KMS-11 (cell line): Measurements from ENCODE around the gene B3GLCT.

Source experiments
- H2AFZ ChIP-seq: fragments of 200-600 bp; sonication (generic); 2 replicates; pipeline ENCODE4 v1.6.1; 2016; ENCODE audit warnings: antibody characterized with exemption, mixed run types, low read depth
- H3K27ac ChIP-seq: fragments of 200-600 bp; sonication (generic); 2 replicates; pipeline ENCODE4 v1.6.1; 2016; ENCODE audit warnings: mild to moderate bottlenecking, mixed run types
- H3K27me3 ChIP-seq: fragments of 200-600 bp; sonication (generic); 2 replicates; pipeline ENCODE4 v1.6.1; 2017; ENCODE audit warnings: mild to moderate bottlenecking, low read depth, mixed run types, moderate library complexity; ENCODE audit not compliant: insufficient read depth
- H3K36me3 ChIP-seq: fragments of 200-600 bp; sonication (generic); 2 replicates; pipeline ENCODE4 v1.6.1; 2017; ENCODE audit warnings: mild to moderate bottlenecking, mixed run types; ENCODE audit not compliant: insufficient read depth
- H3K4me1 ChIP-seq: fragments of 200-600 bp; sonication (generic); 2 replicates; pipeline ENCODE4 v1.6.1; 2016; ENCODE audit warnings: mild to moderate bottlenecking, low read depth, mixed run types; ENCODE audit not compliant: poor library complexity, severe bottlenecking
- H3K4me2 ChIP-seq: fragments of 200-600 bp; sonication (generic); 2 replicates; pipeline ENCODE4 v1.7.0; 2016; ENCODE audit warnings: mild to moderate bottlenecking, mixed run types
- H3K4me3 ChIP-seq: fragments of 200-600 bp; sonication (generic); IDR thresholded peaks from 2 replicates; pipeline ENCODE4 v1.6.1; 2017; ENCODE audit warnings: low read depth, low read length, mixed read lengths; ENCODE audit not compliant: insufficient read depth
- H3K79me2 ChIP-seq: fragments of 200-600 bp; sonication (generic); 2 replicates; pipeline ENCODE4 v1.6.1; 2016; ENCODE audit warnings: low read depth, mixed run types; ENCODE audit not compliant: insufficient read depth
- H3K9ac ChIP-seq: fragments of 200-600 bp; sonication (generic); 2 replicates; pipeline ENCODE4 v1.6.1; 2016; ENCODE audit warnings: mild to moderate bottlenecking, mixed run types
- H4K20me1 ChIP-seq: fragments of 200-600 bp; sonication (generic); 2 replicates; pipeline ENCODE4 v1.6.1; 2016; ENCODE audit warnings: mild to moderate bottlenecking, mixed run types; ENCODE audit not compliant: insufficient read depth
- CTCF ChIP-seq: fragments of 200-600 bp; sonication (generic); conservative IDR thresholded peaks from 2 replicates; pipeline ENCODE4 v1.6.1; 2017; ENCODE audit warnings: low read depth, mild to moderate bottlenecking, antibody characterized with exemption, low read length, moderate library complexity, mixed read lengths

B3GLCT gene

GRCh38 chr13:31162151-31163008 lies 37.4 kb upstream of the B3GLCT start:
- Histone ChIP-seq H3K9ac (peak overlapping the region; percentile 84), H3K27me3 (no peaks in the 10 kb centered on the region), H3K79me2 (peaks cover 40% of the 10 kb centered on the region), H2AFZ (peak overlapping the region; percentile 85), H4K20me1 (0 out of 2 replicates have a peak, but pooled peaks cover 19% of the 10 kb centered on the region), H3K4me3 (no peak overlapping the region), H3K4me1 (peaks cover 18% of the 10 kb centered on the region), H3K27ac (peak overlapping the region; percentile 92), H3K36me3 (peaks cover 2% of the 10 kb centered on the region; the same call in 1 of the 2 replicates), H3K4me2 (peak overlapping the region; percentile 77)
- TF ChIP-seq CTCF, result no peak

- Histone ChIP-seq H3K36me3 (no peaks in the 10 kb centered on the region), H3K4me3 (no peak overlapping the region), H3K4me2 (no peak overlapping the region), H4K20me1 (no peaks in the 10 kb centered on the region), H3K27me3 (no peaks in the 10 kb centered on the region), H2AFZ (no peak overlapping the region), H3K27ac (no peak overlapping the region), H3K79me2 (no peaks in the 10 kb centered on the region), H3K9ac (no peak overlapping the region), H3K4me1 (peaks cover 21% of the 10 kb centered on the region)
- no peak for TF ChIP-seq CTCF
Observed at GRCh38 chr13:31166591-31166990, 33.2 kb upstream of the B3GLCT start.

- Histone ChIP-seq H3K27me3 (no peaks in the 10 kb centered on the region), H4K20me1 (no peaks in the 10 kb centered on the region), H3K79me2 (no peaks in the 10 kb centered on the region), H3K27ac (no peak overlapping the region), H3K4me2 (no peak overlapping the region; the same call in 1 of the 2 replicates), H3K4me3 (no peak overlapping the region), H3K4me1 (peaks cover 21% of the 10 kb centered on the region), H2AFZ (no peak overlapping the region), H3K36me3 (no peaks in the 10 kb centered on the region), H3K9ac (no peak overlapping the region)
- TF ChIP-seq CTCF, result no peak
Observed at GRCh38 chr13:31167490-31167889, 32.3 kb upstream of the B3GLCT start.

- H3K4me1 ChIP-seq, result peaks cover 18% of the 10 kb centered on the region
- H3K4me3 ChIP-seq, result no peak overlapping the region
- H3K9ac ChIP-seq, result no peak overlapping the region
- TF ChIP-seq CTCF, result no peak
- H3K79me2 ChIP-seq, result no peaks in the 10 kb centered on the region
- no peaks in the 10 kb centered on the region for H3K27me3 ChIP-seq
- no peak overlapping the region; the same call in 1 of the 2 replicates for H3K4me2 ChIP-seq
- H4K20me1 ChIP-seq, result no peaks in the 10 kb centered on the region
- no peaks in the 10 kb centered on the region for H3K36me3 ChIP-seq
- H2AFZ ChIP-seq, result no peak overlapping the region
- H3K27ac ChIP-seq, result no peak overlapping the region
Observed at GRCh38 chr13:31168166-31168565, 31.6 kb upstream of the B3GLCT start.
